ENCODE data around the gene LPCAT3. TPM values are rescaled to one million over a fixed set of nuclear protein-coding genes. Genes with fewer than 3 reads are reported as not detected.

The LPCAT3 gene
- polyA plus RNA-seq, 1 experiment = 37.6 TPM

GRCh38 chr12:6975297-6976032, 42.8 kb downstream of the LPCAT3 start:
- POLR2A ChIA-PET = no interaction called here
- no peak for TF ChIP-seq CTCF (IDR thresholded peaks at IDR 0.05; ENCODE audit: low read depth, low read length)
- H3K4me3 ChIP-seq (ENCODE audit: low read depth, low read length) = no peak overlapping the region
- CTCF ChIA-PET = interaction anchor here (0.6 to 2.9 kb wide), 3 partner anchors 11 to 169 kb away, joined by 3 to 8 read pairs (median 5); no protein-coding TSS in a partner anchor
- DNase-seq (ENCODE audit: low read depth, low spot score) = no peak
- H3K9me3 ChIP-seq (ENCODE audit: control insufficient read depth, insufficient read depth, low read length) = no peaks in the 10 kb centered on the region; the same call in 1 of the 2 replicates
- H3K27ac ChIP-seq (ENCODE audit: low read depth, low read length) = no peak overlapping the region
- H3K27me3 ChIP-seq (ENCODE audit: control insufficient read depth, insufficient read depth, low read length) = no peaks in the 10 kb centered on the region

DNA sequence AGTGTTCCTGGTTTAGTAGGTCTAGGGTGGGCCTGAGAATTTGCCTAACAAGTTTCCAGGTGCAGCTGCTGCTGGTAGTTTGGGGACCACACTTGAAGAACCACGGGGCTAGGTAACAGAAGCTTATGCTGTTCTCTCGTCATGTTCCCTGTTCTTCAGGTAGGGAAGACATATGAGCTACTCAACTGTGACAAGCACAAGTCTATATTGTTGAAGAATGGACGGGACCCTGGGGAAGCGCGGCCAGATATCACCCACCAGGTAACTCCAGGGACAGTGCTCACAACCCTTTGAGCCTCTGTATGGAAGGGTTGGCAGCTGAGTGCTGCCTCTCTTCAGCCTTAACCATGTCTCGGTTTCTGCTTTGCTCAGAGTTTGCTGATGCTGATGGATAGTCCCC, 44.1 kb downstream of the LPCAT3 start:
- ChIA-PET CTCF (interaction anchor here (2.9 kb wide), 1 partner anchor 9 kb away, joined by 8 read pairs; no protein-coding TSS in a partner anchor), POLR2A (no interaction called here)
- no peak for DNase-seq (ENCODE audit: low read depth, low spot score)
- no peak for TF ChIP-seq CTCF (IDR thresholded peaks at IDR 0.05; ENCODE audit: low read depth, low read length)
- Histone ChIP-seq H3K9me3 (ENCODE audit: control insufficient read depth, insufficient read depth, low read length) (no peaks in the 10 kb centered on the region; the same call in 1 of the 2 replicates), H3K27me3 (ENCODE audit: control insufficient read depth, insufficient read depth, low read length) (no peaks in the 10 kb centered on the region), H3K4me3 (ENCODE audit: low read depth, low read length) (no peak overlapping the region), H3K27ac (ENCODE audit: low read depth, low read length) (no peak overlapping the region)

GRCh38 chr12:6970096-6970527, 48.2 kb downstream of the LPCAT3 start:
- Histone ChIP-seq H3K9me3 (ENCODE audit: control insufficient read depth, insufficient read depth, low read length) (no peaks in the 10 kb centered on the region; the same call in 1 of the 2 replicates), H3K27me3 (ENCODE audit: control insufficient read depth, insufficient read depth, low read length) (no peaks in the 10 kb centered on the region), H3K27ac (ENCODE audit: low read depth, low read length) (peak overlapping the region; percentile 52), H3K4me3 (ENCODE audit: low read depth, low read length) (peak overlapping the region; percentile 96)
- CTCF ChIA-PET = interaction anchor here (1.3 kb wide), 1 partner anchor 46 kb away, joined by 3 read pairs; no protein-coding TSS in a partner anchor
- POLR2A ChIA-PET = no interaction called here
- DNase-seq (ENCODE audit: low read depth, low spot score) = no peak
- no peak for TF ChIP-seq CTCF (IDR thresholded peaks at IDR 0.05; ENCODE audit: low read depth, low read length)

- no peaks in the 10 kb centered on the region; the same call in 1 of the 2 replicates for H3K9me3 ChIP-seq (ENCODE audit: control insufficient read depth, insufficient read depth, low read length)
- POLR2A ChIA-PET = interaction anchor here (1.2 kb wide), 1 partner anchor 24 kb away, joined by 4 read pairs; the partner anchor contains the start of gene C12orf57
- no peak for TF ChIP-seq CTCF (IDR thresholded peaks at IDR 0.05; ENCODE audit: low read depth, low read length)
- DNase-seq (ENCODE audit: low read depth, low spot score) = no peak
- no peak overlapping the region for H3K27ac ChIP-seq (ENCODE audit: low read depth, low read length)
- CTCF ChIA-PET = interaction anchor here (0.8 to 1.7 kb wide), 7 partner anchors 24 to 145 kb away, joined by 3 to 8 read pairs (median 3); partner anchors contain the start of genes LPCAT3 and SPSB2
- no peaks in the 10 kb centered on the region for H3K27me3 ChIP-seq (ENCODE audit: control insufficient read depth, insufficient read depth, low read length)
- H3K4me3 ChIP-seq (ENCODE audit: low read depth, low read length) = peak overlapping the region; percentile 10
Observed at GRCh38 chr12:6968426-6968825, 49.9 kb downstream of the LPCAT3 start.

GRCh38 chr12:6967651-6968100, 50.6 kb downstream of the LPCAT3 start:
- no peak for TF ChIP-seq CTCF (IDR thresholded peaks at IDR 0.05; ENCODE audit: low read depth, low read length)
- ChIA-PET POLR2A (interaction anchor here (1.2 kb wide), 1 partner anchor 24 kb away, joined by 4 read pairs; the partner anchor contains the start of gene C12orf57), CTCF (interaction anchor here (0.8 to 1.7 kb wide), 4 partner anchors 43 to 145 kb away, joined by 3 to 5 read pairs (median 4); partner anchors contain the start of genes LPCAT3 and SPSB2)

More at GRCh38 chr12:6967651-6968100, 50.6 kb downstream of the LPCAT3 start:
- no peak for DNase-seq (ENCODE audit: low read depth, low spot score)
- Histone ChIP-seq H3K27me3 (ENCODE audit: control insufficient read depth, insufficient read depth, low read length) (no peaks in the 10 kb centered on the region), H3K27ac (ENCODE audit: low read depth, low read length) (no peak overlapping the region), H3K9me3 (ENCODE audit: control insufficient read depth, insufficient read depth, low read length) (no peaks in the 10 kb centered on the region; the same call in 1 of the 2 replicates), H3K4me3 (ENCODE audit: low read depth, low read length) (no peak overlapping the region)

Measured in AG04450 (cell line).